PC-9 (cell line): ENCODE data around the gene MANBA. TPM values are rescaled to one million over a fixed set of nuclear protein-coding genes. Genes with fewer than 3 reads are reported as not detected.

Experiments used
- BruUV-seq: library from RNA; stranded (reverse); fragments of 400-500 nt; replicated peaks from 2 replicates; lab custom pipeline; 2021; lab: Mats Ljungman, UMichigan
- CTCF ChIA-PET: fragments of 300-600 bp; sonication (Branson Sonifier 250); formaldehyde crosslinking; loops from one replicate; lab custom pipeline; 2022; ENCODE audit warnings: antibody characterized with exemption; lab: Charles Lee
- POLR2A ChIA-PET: fragments of 300-600 bp; sonication (Branson Sonifier 250); formaldehyde crosslinking; loops from one replicate; lab custom pipeline; 2022; ENCODE audit warnings: antibody characterized with exemption; ENCODE audit not compliant: unreplicated experiment; lab: Charles Lee
- DNase-seq, 2 experiments: peaks; one replicate each; pipeline versions ENCODE4 v3.0.0 to v3.0.0-alpha.2; 2015 to 2022; ENCODE audit warnings: mixed read lengths in 1 of 2
- H2AFZ ChIP-seq: fragments of 200-600 bp; sonication (generic); 2 replicates; pipeline ENCODE4 v1.8.1; 2017; ENCODE audit warnings: antibody characterized with exemption
- H3F3A ChIP-seq: fragments of 200-600 bp; sonication (generic); 2 replicates; pipeline ENCODE4 v1.8.1; 2017; ENCODE audit warnings: antibody characterized with exemption, mild to moderate bottlenecking, low read depth; ENCODE audit not compliant: insufficient read depth
- H3K27ac ChIP-seq: fragments of 200-600 bp; sonication (generic); 2 replicates; pipeline ENCODE4 v1.6.1; 2016; ENCODE audit warnings: mixed run types
- H3K27me3 ChIP-seq: fragments of 200-600 bp; sonication (generic); 2 replicates; pipeline ENCODE4 v1.6.1; 2016; ENCODE audit warnings: low read depth, mixed run types; ENCODE audit not compliant: insufficient read depth
- H3K36me3 ChIP-seq: fragments of 200-600 bp; sonication (generic); 2 replicates; pipeline ENCODE4 v1.6.1; 2016; ENCODE audit warnings: low read depth, mixed run types
- H3K4me1 ChIP-seq: fragments of 200-600 bp; sonication (generic); replicated peaks from 2 replicates; pipeline ENCODE4 v1.6.1; 2016; ENCODE audit warnings: mixed run types; ENCODE audit not compliant: insufficient read depth
- H3K4me2 ChIP-seq: fragments of 200-600 bp; sonication (generic); 2 replicates; pipeline ENCODE4 v1.6.1; 2017; ENCODE audit warnings: mixed run types
- H3K4me3 ChIP-seq: fragments of 200-600 bp; sonication (generic); 2 replicates; pipeline ENCODE4 v1.6.1; 2016; ENCODE audit warnings: mixed run types
- H3K79me2 ChIP-seq: fragments of 200-600 bp; sonication (generic); 2 replicates; pipeline ENCODE4 v1.6.1; 2017; ENCODE audit warnings: low read depth, mixed run types
- H3K9me2 ChIP-seq: fragments of 200-600 bp; sonication (generic); 2 replicates; pipeline ENCODE4 v1.8.1; 2017; ENCODE audit warnings: mild to moderate bottlenecking; ENCODE audit not compliant: insufficient read depth
- H3K9me3 ChIP-seq: fragments of 200-600 bp; sonication (generic); 2 replicates; pipeline ENCODE4 v1.8.1; 2016; ENCODE audit warnings: low read depth; ENCODE audit not compliant: insufficient read depth
- H4K20me1 ChIP-seq: fragments of 200-600 bp; sonication (generic); 2 replicates; pipeline ENCODE4 v1.8.1; 2017; ENCODE audit not compliant: insufficient read depth
- CTCF ChIP-seq: fragments of 200-600 bp; sonication (generic); conservative IDR thresholded peaks from 2 replicates; pipeline ENCODE4 v1.6.1; 2017; ENCODE audit warnings: mixed run types, antibody characterized with exemption, mild to moderate bottlenecking, moderate library complexity
- EZH2 ChIP-seq: fragments of 200-600 bp; sonication (generic); IDR thresholded peaks from 2 replicates; pipeline ENCODE4 v1.8.0; 2017; ENCODE audit warnings: antibody characterized with exemption, low read depth
- intact Hi-C: fragments of 100-400 bp; cut with micrococcal nuclease; formaldehyde crosslinking; loops from one replicate; pipeline ENCODE4 v1.10.0; 2022; ENCODE audit not compliant: unreplicated experiment
- total RNA-seq: library from RNA; stranded (reverse); gene quantifications from 2 replicates; pipeline ENCODE4 v1.2.3, GENCODE V29; 2021

MANBA gene
- total RNA-seq, 1 experiment from 2014 or later: 11.8 TPM

- DNase-seq: no peak
- Histone ChIP-seq H3K4me3 (no peak overlapping the region), H2AFZ (no peak overlapping the region), H3K27me3 (no peaks in the 10 kb centered on the region), H4K20me1 (no peaks in the 10 kb centered on the region), H3K79me2 (no peaks in the 10 kb centered on the region), H3K36me3 (no peaks in the 10 kb centered on the region), H3K9me3 (no peaks in the 10 kb centered on the region), H3K4me2 (no peak overlapping the region), H3K27ac (no peak overlapping the region), H3K4me1 (no peaks in the 10 kb centered on the region), H3K9me2 (no peaks in the 10 kb centered on the region), H3F3A (no peaks in the 10 kb centered on the region)
- ChIA-PET POLR2A (no interaction called here), CTCF (no interaction called here)
- intact Hi-C loops: no loop called here
- no TSS peak for BruUV-seq
- TF ChIP-seq EZH2 (no peak), CTCF (no peak)
These were observed 150.3 kb downstream of the MANBA start for GRCh38 chr4:102610476-102610875.

GRCh38 chr4:102610007-102610406 is 150.8 kb downstream of the MANBA start:
- no peaks in the 10 kb centered on the region for H3K9me2 ChIP-seq

GRCh38 chr4:102608190-102608589 is 152.6 kb downstream of the MANBA start:
- H3K79me2 ChIP-seq: no peaks in the 10 kb centered on the region
- no peaks in the 10 kb centered on the region for H3K27me3 ChIP-seq
- no peaks in the 10 kb centered on the region for H4K20me1 ChIP-seq
- no peaks in the 10 kb centered on the region for H3F3A ChIP-seq
- no TSS peak for BruUV-seq
- H3K9me2 ChIP-seq: no peaks in the 10 kb centered on the region
- H3K9me3 ChIP-seq: no peaks in the 10 kb centered on the region
- H3K27ac ChIP-seq: no peak overlapping the region
- H3K4me3 ChIP-seq: no peak overlapping the region
- CTCF ChIA-PET: no interaction called here
- intact Hi-C loops: loop anchor here (10.0 kb wide), 1 partner anchor 163 kb away; no protein-coding TSS in a partner anchor
- no peak for DNase-seq
- H2AFZ ChIP-seq: no peak overlapping the region
- no peak overlapping the region for H3K4me2 ChIP-seq
- TF ChIP-seq CTCF (no peak), EZH2 (no peak)
- no peaks in the 10 kb centered on the region for H3K36me3 ChIP-seq
- POLR2A ChIA-PET: no interaction called here
- no peaks in the 10 kb centered on the region for H3K4me1 ChIP-seq

More at GRCh38 chr4:102610007-102610406, 150.8 kb downstream of the MANBA start:
- Histone ChIP-seq H4K20me1 (no peaks in the 10 kb centered on the region), H3K4me3 (no peak overlapping the region), H3K4me1 (no peaks in the 10 kb centered on the region), H3K27me3 (no peaks in the 10 kb centered on the region), H3K36me3 (no peaks in the 10 kb centered on the region), H3K79me2 (no peaks in the 10 kb centered on the region), H3K27ac (no peak overlapping the region), H3F3A (no peaks in the 10 kb centered on the region), H2AFZ (no peak overlapping the region), H3K4me2 (no peak overlapping the region), H3K9me3 (no peaks in the 10 kb centered on the region)
- BruUV-seq: no TSS peak
- TF ChIP-seq EZH2 (no peak), CTCF (no peak; the same call in 1 of the 2 replicates)
- no peak for DNase-seq
- ChIA-PET POLR2A (no interaction called here), CTCF (no interaction called here)
- intact Hi-C loops: no loop called here
